ENCODE measurements around the gene MEF2D.

Gene MEF2D

DNA sequence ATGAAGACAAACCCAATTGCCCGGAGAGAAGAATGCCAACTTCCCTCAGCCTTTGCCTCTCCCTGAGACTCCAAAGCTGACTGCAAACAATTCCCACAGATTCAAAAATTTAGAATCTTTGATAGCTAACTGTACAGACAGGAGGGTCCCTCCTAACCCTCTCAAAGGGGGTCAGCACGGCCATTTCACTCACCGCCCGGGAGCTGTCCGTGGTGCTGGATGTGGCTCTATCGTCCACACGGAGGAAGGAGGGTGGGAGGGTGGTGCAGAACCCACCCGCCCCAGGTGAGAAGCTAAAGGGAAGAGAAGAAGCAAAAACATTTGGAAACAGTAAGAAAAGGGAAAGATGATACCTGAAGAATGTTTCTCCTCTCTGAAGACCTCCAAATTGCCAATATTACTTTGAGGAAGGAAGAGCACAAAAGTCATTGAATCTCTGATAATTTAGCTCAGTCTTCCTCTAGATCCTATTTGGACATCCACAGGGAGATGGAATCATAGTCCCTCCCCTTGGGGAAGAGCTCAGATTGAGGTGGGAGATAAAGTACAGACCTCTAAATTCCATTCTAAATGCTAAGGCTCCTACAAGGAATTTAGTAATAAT, 86.0 kb downstream of the MEF2D start:
- TF ChIP-seq, protein P1, sequence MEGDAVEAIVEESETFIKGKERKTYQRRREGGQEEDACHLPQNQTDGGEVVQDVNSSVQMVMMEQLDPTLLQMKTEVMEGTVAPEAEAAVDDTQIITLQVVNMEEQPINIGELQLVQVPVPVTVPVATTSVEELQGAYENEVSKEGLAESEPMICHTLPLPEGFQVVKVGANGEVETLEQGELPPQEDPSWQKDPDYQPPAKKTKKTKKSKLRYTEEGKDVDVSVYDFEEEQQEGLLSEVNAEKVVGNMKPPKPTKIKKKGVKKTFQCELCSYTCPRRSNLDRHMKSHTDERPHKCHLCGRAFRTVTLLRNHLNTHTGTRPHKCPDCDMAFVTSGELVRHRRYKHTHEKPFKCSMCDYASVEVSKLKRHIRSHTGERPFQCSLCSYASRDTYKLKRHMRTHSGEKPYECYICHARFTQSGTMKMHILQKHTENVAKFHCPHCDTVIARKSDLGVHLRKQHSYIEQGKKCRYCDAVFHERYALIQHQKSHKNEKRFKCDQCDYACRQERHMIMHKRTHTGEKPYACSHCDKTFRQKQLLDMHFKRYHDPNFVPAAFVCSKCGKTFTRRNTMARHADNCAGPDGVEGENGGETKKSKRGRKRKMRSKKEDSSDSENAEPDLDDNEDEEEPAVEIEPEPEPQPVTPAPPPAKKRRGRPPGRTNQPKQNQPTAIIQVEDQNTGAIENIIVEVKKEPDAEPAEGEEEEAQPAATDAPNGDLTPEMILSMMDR (IDR thresholded peaks at IDR 0.05; ENCODE audit: insufficient read depth, missing control alignments), result no peak
- no peak for FAIRE-seq
- no peak for DNase-seq (ENCODE audit: insufficient read length, low spot score)
